GM23248 (cell line): Measurements from ENCODE around the gene MVD.

ENCODE experiments used
- EZH2 ChIP-seq: fragments of 200-600 bp; sonication (generic); IDR thresholded peaks from 2 replicates; pipeline ENCODE4 v1.6.1; 2018; ENCODE audit warnings: antibody characterized with exemption, mild to moderate bottlenecking; ENCODE audit not compliant: insufficient read depth, poor library complexity, severe bottlenecking
- EZH2phosphoT487 ChIP-seq: fragments of 200-600 bp; sonication (generic); IDR thresholded peaks from 2 replicates; pipeline ENCODE4 v1.6.1; 2018; ENCODE audit warnings: antibody characterized with exemption, moderate library complexity, mild to moderate bottlenecking, low read depth; ENCODE audit not compliant: insufficient read depth

DNA sequence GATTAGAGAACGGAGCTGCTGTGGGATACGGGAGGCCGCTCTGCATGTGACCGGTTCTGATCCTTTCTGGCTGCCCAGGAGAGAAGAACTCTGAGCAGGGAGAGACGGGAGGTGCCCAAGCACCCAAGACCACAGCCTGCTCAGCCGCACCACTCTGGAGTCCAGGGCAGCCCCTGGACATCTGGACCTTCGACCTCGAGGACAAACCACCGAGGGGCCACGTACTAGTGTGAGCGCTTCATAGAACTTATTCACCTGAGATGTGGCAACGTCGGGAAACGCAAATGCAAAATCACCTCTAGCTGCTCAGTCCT lies 37.4 kb upstream of the MVD start:
- no peak for TF ChIP-seq EZH2
- no peak for TF ChIP-seq EZH2phosphoT487
